ENCODE results near the gene IFIT3.

IFIT3 gene

GRCh38 chr10:89297791-89298190 is 30.0 kb upstream of the IFIT3 start:
- TF ChIP-seq ZFX (IDR thresholded peaks at IDR 0.05) (no peak), CTCF (conservative IDR thresholded peaks at IDR 0.05) (no peak)
- H3K27ac ChIP-seq = no peak overlapping the region

- no peak overlapping the region for H3K27ac ChIP-seq
- TF ChIP-seq ZFX (IDR thresholded peaks at IDR 0.05) = no peak
- TF ChIP-seq CTCF (conservative IDR thresholded peaks at IDR 0.05) = no peak
Observed at GRCh38 chr10:89299031-89299430, 28.8 kb upstream of the IFIT3 start.

GRCh38 chr10:89301232-89301631 is 26.6 kb upstream of the IFIT3 start:
- H3K27ac ChIP-seq = no peak overlapping the region
- TF ChIP-seq ZFX (IDR thresholded peaks at IDR 0.05) = no peak

GRCh38 chr10:89301721-89302445 is 25.9 kb upstream of the IFIT3 start, which contains the start of gene IFIT2:
Gene IFIT2 (plus strand): TSS chr10:89302046. CDS start chr10:89302124, 78 bp downstream.
- peak within 1 kb of the TSS; percentile 11; the same call in 1 of the 2 replicates for H3K27ac ChIP-seq
- TF ChIP-seq ZFX (IDR thresholded peaks at IDR 0.05) = no peak
- no peak for TF ChIP-seq CTCF (conservative IDR thresholded peaks at IDR 0.05)

GRCh38 chr10:89302625-89303024 is 25.2 kb upstream of the IFIT3 start:
- TF ChIP-seq CTCF (conservative IDR thresholded peaks at IDR 0.05) = no peak
- H3K27ac ChIP-seq = no peak overlapping the region

- no peak overlapping the region for H3K27ac ChIP-seq
- TF ChIP-seq ZFX (IDR thresholded peaks at IDR 0.05) = no peak
Observed at GRCh38 chr10:89303161-89303560, 24.6 kb upstream of the IFIT3 start.

- TF ChIP-seq ZFX (IDR thresholded peaks at IDR 0.05) (no peak), CTCF (conservative IDR thresholded peaks at IDR 0.05) (no peak)
- H3K27ac ChIP-seq = no peak overlapping the region
Observed at GRCh38 chr10:89304026-89304425, 23.8 kb upstream of the IFIT3 start.

- TF ChIP-seq CTCF (conservative IDR thresholded peaks at IDR 0.05) (no peak), ZFX (IDR thresholded peaks at IDR 0.05) (no peak)
- no peak overlapping the region for H3K27ac ChIP-seq
Observed at GRCh38 chr10:89304446-89304845, 23.4 kb upstream of the IFIT3 start.

All from C4-2B (cell line).